Upper lobe of left lung (tissue), 6 donors: ENCODE measurements around the gene SCYGR6. TPM values are rescaled to one million over a fixed set of nuclear protein-coding genes. Genes with fewer than 3 reads are reported as not detected.
A peak's percentile ranks its signal among the peaks of the same experiment; 100 is the strongest.

Source experiments
- ATAC-seq, 2 donors: fragments of 200-7000 bp; cut with Tn5 transposase; one replicate each; pipeline ENCODE4 v1.9.1; 2022; ENCODE audit warnings: mild to moderate bottlenecking in 2 of 2, moderate library complexity in 2 of 2; ENCODE audit not compliant: low FRiP score in 2 of 2
- DNase-seq, 2 donors: peaks; one replicate each; pipeline ENCODE4 v3.0.0-alpha.2; 2019 to 2020
- H3K27ac ChIP-seq, 4 donors: fragments of 200-600 bp; sonication (generic); one replicate each; pipeline ENCODE4 v1.5.1; 2016 to 2019
- H3K27me3 ChIP-seq, 4 donors: fragments of 200-600 bp; sonication (generic); one replicate each; pipeline ENCODE4 v1.5.1; 2017 to 2019
- H3K36me3 ChIP-seq, 4 donors: fragments of 200-600 bp; sonication (generic); one replicate each; pipeline ENCODE4 v1.5.1; 2016 to 2019
- H3K4me1 ChIP-seq, 4 donors: fragments of 200-600 bp; sonication (generic); one replicate each; pipeline ENCODE4 v1.5.1; 2018 to 2019
- H3K4me3 ChIP-seq, 4 donors: fragments of 200-600 bp; sonication (generic); one replicate each; pipeline ENCODE4 v1.5.1; 2017 to 2019; ENCODE audit warnings: mild to moderate bottlenecking in 2 of 4, moderate library complexity in 1 of 4
- H3K9me3 ChIP-seq, 4 donors: fragments of 200-600 bp; sonication (generic); one replicate each; pipeline ENCODE4 v1.5.1; 2018 to 2019
- CTCF ChIP-seq, 6 experiments: fragments of 450-650 bp in 4 of 6; fragments of 200-600 bp in 2 of 6; sonication (generic) in 2 of 6; IDR thresholded peaks; one replicate each; pipeline ENCODE4 v1.5.1; 2016 to 2019; ENCODE audit warnings: antibody characterized with exemption in 6 of 6
- EP300 ChIP-seq, 4 donors: sonication (generic); formaldehyde crosslinking; IDR thresholded peaks; one replicate each; pipeline ENCODE4 v1.5.1; 2017; ENCODE audit warnings: antibody characterized with exemption in 4 of 4, control low read depth in 2 of 4
- POLR2A ChIP-seq, 4 donors: fragments of 450-650 bp; IDR thresholded peaks; one replicate each; pipeline ENCODE4 v1.5.1; 2016 to 2017; ENCODE audit warnings: antibody characterized with exemption in 4 of 4, mild to moderate bottlenecking in 2 of 4
- POLR2AphosphoS5 ChIP-seq, 2 donors: sonication (generic); formaldehyde crosslinking; IDR thresholded peaks; one replicate each; pipeline ENCODE4 v1.5.1; 2017; ENCODE audit warnings: antibody characterized with exemption in 2 of 2
- WGBS, 2 donors: methylation state at CpG; one replicate each; pipeline ENCODE4 v1.1.5; 2017 to 2018; 5-methylcytosine and 5-hydroxymethylcytosine counted together
- small RNA-seq, 4 donors: library from RNA; depleted of rRNA; stranded (forward); fragments of <200 nt; gene quantifications; one replicate each; pipeline ENCODE3, GENCODE V24; 2016
- total RNA-seq, 6 donors: library from RNA; depleted of rRNA in 4 of 6; stranded (reverse); fragments of >200 nt in 4 of 6; gene quantifications; one replicate each; pipeline versions ENCODE4 v1.1.0 to v1.2.1, GENCODE V29; 2016 to 2021
- donor health status: DM: no; HTN: no; CAD: no; lungs with moderate emphysema.
- donor health status: DM: no; HTN: yes; CAD: no; lungs with severe emphysema.

The SCYGR6 gene
- total RNA-seq, 6 donors from 2014 or later = not detected

GRCh38 chr2:227677928-227678327, 46.6 kb downstream of the SCYGR6 start:
- DNase-seq = no peak
- Histone ChIP-seq H3K27ac (no peak overlapping the region), H3K4me3 (no peak overlapping the region), H3K4me1 (peaks cover 0 to 3% (median 0%) of the 10 kb centered on the region in 4 donors), H3K36me3 (no peaks in the 10 kb centered on the region), H3K9me3 (no peaks in the 10 kb centered on the region), H3K27me3 (no peaks in the 10 kb centered on the region)
- TF ChIP-seq POLR2AphosphoS5 (IDR thresholded peaks at IDR 0.05) (no peak), POLR2A (IDR thresholded peaks at IDR 0.05) (no peak), CTCF (IDR thresholded peaks at IDR 0.05) (no peak)
- ATAC-seq = no peak
- 72 to 85% methylated on average over 3 of the region's 3 CpGs for WGBS, 2 donors

- Histone ChIP-seq H3K9me3 (no peaks in the 10 kb centered on the region), H3K27ac (peak overlapping the region in 2 of 4 donors; percentile 42 to 50), H3K36me3 (no peaks in the 10 kb centered on the region), H3K4me3 (no peak overlapping the region), H3K27me3 (no peaks in the 10 kb centered on the region), H3K4me1 (peaks cover 0 to 3% (median 1%) of the 10 kb centered on the region in 4 donors)
- ATAC-seq (peak in 1 of 2 donors; percentile 38), DNase-seq (no peak)
- no peak for TF ChIP-seq CTCF (IDR thresholded peaks at IDR 0.05)
- no peak for TF ChIP-seq POLR2A (IDR thresholded peaks at IDR 0.05)
- no peak for TF ChIP-seq POLR2AphosphoS5 (IDR thresholded peaks at IDR 0.05)
- peak in 1 of 4 donors; percentile 3 for TF ChIP-seq EP300 (IDR thresholded peaks at IDR 0.05)
- WGBS, 2 donors = 62 to 63% methylated on average over 5 of the region's 5 CpGs
These were observed 50.1 kb downstream of the SCYGR6 start for GRCh38 chr2:227674485-227674884.

Small RNA genes lying within 50 kb of the gene (small RNA-seq; reads per million reads assigned to genes)
- gene RNA5SP121 = 0 reads per million in 4 donors

Other genes starting within 250 kb of the SCYGR6 start
- not detected for gene SCYGR2, start 125.9 kb downstream of the SCYGR6 start, total RNA-seq
- not detected for gene SCYGR3, start 109.9 kb downstream of the SCYGR6 start, total RNA-seq
- gene SCYGR4, start 107.3 kb downstream of the SCYGR6 start, total RNA-seq = not detected
- not detected for gene SCYGR5, start 58.0 kb downstream of the SCYGR6 start, total RNA-seq
- gene SLC19A3, start 6.7 kb downstream of the SCYGR6 start, total RNA-seq = 10 to 100 TPM; 12.6 to 53.4 (median 32.1) TPM
- gene SCYGR7, start 3.6 kb upstream of the SCYGR6 start, total RNA-seq = not detected
- gene SCYGR8, start 21.1 kb upstream of the SCYGR6 start, total RNA-seq = not detected
- 1 to 10 TPM in 4 of 6 donors, under 1 TPM in 1, not detected in 1; 0.66 to 8.6 (median 3.8) TPM for gene CCL20, start 89.1 kb upstream of the SCYGR6 start, total RNA-seq
- 10 to 100 TPM in 1 of 6 donors, 1 to 10 TPM in 4, under 1 TPM in 1; 0.66 to 18.7 (median 4.5) TPM for gene DAW1, start 146.9 kb upstream of the SCYGR6 start, total RNA-seq